Measurements from ENCODE around the gene CRABP1.

Gene CRABP1

GRCh38 chr15:78389322-78389721 lies 49.2 kb downstream of the CRABP1 start:
- TF ChIP-seq TAF1 (IDR thresholded peaks at IDR 0.05; ENCODE audit: borderline replicate concordance, insufficient read depth, low read length) (no peak), REST (IDR thresholded peaks at IDR 0.05; ENCODE audit: insufficient read depth in 1 of 2, low read depth in 2 of 2, low read length in 2 of 2) (no peak), FOXP2 (optimal IDR thresholded peaks at IDR 0.05; ENCODE audit: borderline replicate concordance, extremely low read depth, extremely low read length, insufficient read depth) (no peak), SIN3A (IDR thresholded peaks at IDR 0.05; ENCODE audit: borderline replicate concordance, insufficient read depth, low read length) (no peak), POLR2AphosphoS5 (IDR thresholded peaks at IDR 0.05; ENCODE audit: low read depth, low read length) (no peak)

GRCh38 chr15:78389738-78390137 lies 49.6 kb downstream of the CRABP1 start:
- TF ChIP-seq TAF1 (IDR thresholded peaks at IDR 0.05; ENCODE audit: borderline replicate concordance, insufficient read depth, low read length) (no peak), POLR2AphosphoS5 (IDR thresholded peaks at IDR 0.05; ENCODE audit: low read depth, low read length) (no peak), REST (IDR thresholded peaks at IDR 0.05; ENCODE audit: insufficient read depth in 1 of 2, low read depth in 2 of 2, low read length in 2 of 2) (no peak), SIN3A (IDR thresholded peaks at IDR 0.05; ENCODE audit: borderline replicate concordance, insufficient read depth, low read length) (no peak), FOXP2 (optimal IDR thresholded peaks at IDR 0.05; ENCODE audit: borderline replicate concordance, extremely low read depth, extremely low read length, insufficient read depth) (no peak)

GRCh38 chr15:78390242-78390641 lies 50.1 kb downstream of the CRABP1 start:
- TF ChIP-seq TAF1 (IDR thresholded peaks at IDR 0.05; ENCODE audit: borderline replicate concordance, insufficient read depth, low read length) (no peak), REST (IDR thresholded peaks at IDR 0.05; ENCODE audit: insufficient read depth in 1 of 2, low read depth in 2 of 2, low read length in 2 of 2) (no peak)

GRCh38 chr15:78390826-78391225 lies 50.7 kb downstream of the CRABP1 start:
- TF ChIP-seq POLR2AphosphoS5 (IDR thresholded peaks at IDR 0.05; ENCODE audit: low read depth, low read length): no peak
- TF ChIP-seq SIN3A (IDR thresholded peaks at IDR 0.05; ENCODE audit: borderline replicate concordance, insufficient read depth, low read length): no peak
- TF ChIP-seq FOXP2 (optimal IDR thresholded peaks at IDR 0.05; ENCODE audit: borderline replicate concordance, extremely low read depth, extremely low read length, insufficient read depth): no peak
- TF ChIP-seq REST (IDR thresholded peaks at IDR 0.05; ENCODE audit: insufficient read depth in 1 of 2, low read depth in 2 of 2, low read length in 2 of 2): no peak
- TF ChIP-seq TAF1 (IDR thresholded peaks at IDR 0.05; ENCODE audit: borderline replicate concordance, insufficient read depth, low read length): no peak

GRCh38 chr15:78391781-78392180 lies 51.6 kb downstream of the CRABP1 start:
- TF ChIP-seq REST (IDR thresholded peaks at IDR 0.05; ENCODE audit: insufficient read depth in 1 of 2, low read depth in 2 of 2, low read length in 2 of 2) (no peak), FOXP2 (optimal IDR thresholded peaks at IDR 0.05; ENCODE audit: borderline replicate concordance, extremely low read depth, extremely low read length, insufficient read depth) (no peak), SIN3A (IDR thresholded peaks at IDR 0.05; ENCODE audit: borderline replicate concordance, insufficient read depth, low read length) (no peak), POLR2AphosphoS5 (IDR thresholded peaks at IDR 0.05; ENCODE audit: low read depth, low read length) (no peak), TAF1 (IDR thresholded peaks at IDR 0.05; ENCODE audit: borderline replicate concordance, insufficient read depth, low read length) (no peak)
